ENCODE results near the gene CYTH3.

The CYTH3 gene

GRCh38 chr7:6248581-6248980, 23.8 kb downstream of the CYTH3 start:
- TF ChIP-seq, protein P1, sequence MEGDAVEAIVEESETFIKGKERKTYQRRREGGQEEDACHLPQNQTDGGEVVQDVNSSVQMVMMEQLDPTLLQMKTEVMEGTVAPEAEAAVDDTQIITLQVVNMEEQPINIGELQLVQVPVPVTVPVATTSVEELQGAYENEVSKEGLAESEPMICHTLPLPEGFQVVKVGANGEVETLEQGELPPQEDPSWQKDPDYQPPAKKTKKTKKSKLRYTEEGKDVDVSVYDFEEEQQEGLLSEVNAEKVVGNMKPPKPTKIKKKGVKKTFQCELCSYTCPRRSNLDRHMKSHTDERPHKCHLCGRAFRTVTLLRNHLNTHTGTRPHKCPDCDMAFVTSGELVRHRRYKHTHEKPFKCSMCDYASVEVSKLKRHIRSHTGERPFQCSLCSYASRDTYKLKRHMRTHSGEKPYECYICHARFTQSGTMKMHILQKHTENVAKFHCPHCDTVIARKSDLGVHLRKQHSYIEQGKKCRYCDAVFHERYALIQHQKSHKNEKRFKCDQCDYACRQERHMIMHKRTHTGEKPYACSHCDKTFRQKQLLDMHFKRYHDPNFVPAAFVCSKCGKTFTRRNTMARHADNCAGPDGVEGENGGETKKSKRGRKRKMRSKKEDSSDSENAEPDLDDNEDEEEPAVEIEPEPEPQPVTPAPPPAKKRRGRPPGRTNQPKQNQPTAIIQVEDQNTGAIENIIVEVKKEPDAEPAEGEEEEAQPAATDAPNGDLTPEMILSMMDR (IDR thresholded peaks at IDR 0.05; ENCODE audit: low read depth, low read length, missing control alignments): no peak
- no peak overlapping the region for H3K4me3 ChIP-seq (ENCODE audit: low read depth, low read length)
- in situ Hi-C loops (cut with HindIII; ENCODE audit: low pct_ligation_motif_present, low sequenced_read_pairs): no loop called here
- H3K36me3 ChIP-seq (replicated peaks): no peaks in the 10 kb centered on the region
- peak overlapping the region; percentile 78 for H3K27ac ChIP-seq
- peak; percentile 84 for DNase-seq
- H3K27me3 ChIP-seq (replicated peaks): no peaks in the 10 kb centered on the region

DNA sequence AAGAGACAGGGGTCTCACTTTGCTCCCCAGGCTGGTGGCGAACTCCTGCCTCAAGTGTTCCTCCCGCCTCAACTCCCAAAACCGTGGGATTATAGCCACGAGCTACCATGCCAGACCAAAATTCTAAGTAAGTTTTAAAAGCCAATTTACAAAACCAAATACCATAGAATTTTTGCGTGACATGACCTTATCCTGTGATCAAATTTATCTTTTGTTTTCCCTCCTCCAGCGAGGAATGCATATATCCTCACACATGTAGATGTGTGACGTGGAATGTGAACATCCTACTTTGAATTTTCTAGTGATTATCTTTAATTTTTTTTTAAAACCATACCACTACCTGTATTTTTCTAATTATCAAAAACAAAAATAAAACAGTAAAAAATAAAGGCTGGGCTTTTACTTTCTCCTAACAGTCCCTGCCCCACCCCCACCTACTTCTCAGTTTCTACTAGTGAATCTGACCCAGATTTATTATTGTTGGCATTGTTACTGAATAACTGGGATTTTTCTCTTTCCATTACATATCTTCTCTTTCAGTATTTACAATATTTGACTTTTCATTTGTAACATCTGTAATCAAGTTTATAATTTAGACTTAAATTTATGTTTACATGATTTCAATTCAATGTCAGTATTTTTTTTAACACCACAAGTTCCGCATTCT, 26.0 kb downstream of the CYTH3 start:
- TF ChIP-seq, protein P1 (IDR thresholded peaks at IDR 0.05; ENCODE audit: low read depth, low read length, missing control alignments): no peak
- DNase-seq: no peak
- H3K27me3 ChIP-seq (replicated peaks): no peaks in the 10 kb centered on the region
- no peaks in the 10 kb centered on the region for H3K36me3 ChIP-seq (replicated peaks)
- no peak overlapping the region for H3K4me3 ChIP-seq (ENCODE audit: low read depth, low read length)
- H3K27ac ChIP-seq: peak overlapping the region; percentile 77
- in situ Hi-C loops (cut with HindIII; ENCODE audit: low pct_ligation_motif_present, low sequenced_read_pairs): no loop called here

DNA sequence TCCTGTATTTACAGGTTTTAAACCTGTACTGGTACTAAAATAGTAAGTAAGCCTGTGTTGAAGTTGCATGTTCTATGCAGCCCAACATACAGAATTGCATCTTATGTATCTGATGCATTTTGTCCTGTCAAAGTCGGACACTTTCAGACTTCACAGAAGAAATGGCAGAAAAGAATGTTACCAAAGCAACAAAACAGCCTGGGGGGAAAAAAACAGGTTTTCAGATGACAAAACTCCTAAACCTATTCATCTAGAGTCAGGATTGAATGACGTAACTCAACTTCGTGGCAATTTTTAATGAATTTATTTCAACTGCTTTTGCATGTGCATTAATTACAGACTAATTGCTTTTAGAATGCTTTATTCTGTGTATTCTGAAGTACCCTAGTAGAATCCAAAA, 28.4 kb downstream of the CYTH3 start:
- in situ Hi-C loops (cut with HindIII; ENCODE audit: low pct_ligation_motif_present, low sequenced_read_pairs): no loop called here
- TF ChIP-seq, protein P1 (IDR thresholded peaks at IDR 0.05; ENCODE audit: low read depth, low read length, missing control alignments): no peak
- Histone ChIP-seq H3K27ac (no peak overlapping the region), H3K36me3 (replicated peaks) (no peaks in the 10 kb centered on the region), H3K4me3 (ENCODE audit: low read depth, low read length) (no peak overlapping the region), H3K27me3 (replicated peaks) (no peaks in the 10 kb centered on the region)
- no peak for DNase-seq

DNA sequence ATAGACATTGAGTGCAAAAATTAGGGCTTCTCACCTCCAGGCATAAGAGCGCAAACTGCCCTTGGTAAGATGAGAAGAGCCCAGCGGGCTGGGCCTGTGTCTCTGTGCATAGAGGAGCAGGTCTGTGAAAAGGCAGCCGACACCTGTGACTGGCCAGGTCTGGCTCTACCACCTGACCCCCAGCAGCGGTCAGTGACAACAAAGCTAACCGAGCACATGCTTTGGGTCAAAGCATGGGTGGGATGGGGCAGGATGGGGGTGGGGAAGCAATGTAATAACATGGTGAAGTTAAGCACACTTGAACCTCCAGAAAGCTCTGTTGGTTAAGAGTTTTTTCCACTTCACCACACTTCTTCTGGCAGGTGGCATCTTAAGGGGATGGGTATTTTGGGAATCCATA, 29.3 kb downstream of the CYTH3 start:
- Histone ChIP-seq H3K27ac (no peak overlapping the region), H3K4me3 (ENCODE audit: low read depth, low read length) (no peak overlapping the region), H3K36me3 (replicated peaks) (no peaks in the 10 kb centered on the region), H3K27me3 (replicated peaks) (no peaks in the 10 kb centered on the region)
- in situ Hi-C loops (cut with HindIII; ENCODE audit: low pct_ligation_motif_present, low sequenced_read_pairs): no loop called here
- DNase-seq: no peak
- TF ChIP-seq, protein P1 (IDR thresholded peaks at IDR 0.05; ENCODE audit: low read depth, low read length, missing control alignments): no peak

DNA sequence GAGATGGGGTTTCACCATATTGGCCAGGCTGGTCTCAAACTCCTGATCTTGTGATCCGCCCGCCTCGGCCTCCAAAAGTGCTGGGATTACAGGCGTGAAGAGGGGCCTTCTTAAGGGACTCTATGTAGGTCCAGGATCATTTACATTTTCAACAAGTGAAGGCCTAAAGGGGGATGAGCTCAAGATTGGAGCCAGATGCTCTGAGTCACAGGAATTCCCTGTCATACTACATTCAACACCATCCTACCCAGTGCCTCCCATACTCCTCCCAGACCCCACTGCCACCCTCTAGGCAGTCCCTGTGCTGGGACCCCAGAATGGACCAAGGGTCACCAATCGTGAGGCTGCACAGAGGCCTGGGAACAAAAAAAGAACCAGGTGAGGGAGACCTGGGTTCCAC, 29.9 kb downstream of the CYTH3 start:
- in situ Hi-C loops (cut with HindIII; ENCODE audit: low pct_ligation_motif_present, low sequenced_read_pairs): no loop called here
- no peak overlapping the region for H3K4me3 ChIP-seq (ENCODE audit: low read depth, low read length)
- no peak overlapping the region for H3K27ac ChIP-seq
- DNase-seq: no peak
- H3K27me3 ChIP-seq (replicated peaks): no peaks in the 10 kb centered on the region
- TF ChIP-seq, protein P1 (IDR thresholded peaks at IDR 0.05; ENCODE audit: low read depth, low read length, missing control alignments): no peak
- no peaks in the 10 kb centered on the region for H3K36me3 ChIP-seq (replicated peaks)

- in situ Hi-C loops (cut with HindIII; ENCODE audit: low pct_ligation_motif_present, low sequenced_read_pairs): no loop called here
These were observed 30.8 kb downstream of the CYTH3 start for GRCh38 chr7:6241607-6241973.

More at GRCh38 chr7:6241607-6241973, 30.8 kb downstream of the CYTH3 start:
- no peak overlapping the region for H3K27ac ChIP-seq
- no peak overlapping the region for H3K4me3 ChIP-seq (ENCODE audit: low read depth, low read length)
- DNase-seq: no peak
- no peaks in the 10 kb centered on the region for H3K36me3 ChIP-seq (replicated peaks)
- TF ChIP-seq, protein P1 (IDR thresholded peaks at IDR 0.05; ENCODE audit: low read depth, low read length, missing control alignments): no peak
- H3K27me3 ChIP-seq (replicated peaks): no peaks in the 10 kb centered on the region

Data from brain microvascular endothelial cell (primary cell).